GM23338 (cell line): Measurements from ENCODE around the gene DRGX. TPM values are rescaled to one million over a fixed set of nuclear protein-coding genes. Genes with fewer than 3 reads are reported as not detected.

Source experiments
- ATAC-seq: fragments of 200-7000 bp; cut with Tn5 transposase; 3 replicates; pipeline ENCODE4 v1.9.1; 2020
- DNase-seq: peaks from one replicate; pipeline ENCODE4 v3.0.0-alpha.2; 2015; ENCODE audit warnings: low spot score
- H2AFZ ChIP-seq: fragments of 200-600 bp; sonication (generic); 2 replicates; pipeline ENCODE4 v1.8.0; 2016; ENCODE audit warnings: antibody characterized with exemption, mild to moderate bottlenecking, moderate library complexity
- H3F3A ChIP-seq: fragments of 200-600 bp; sonication (generic); replicated peaks from 2 replicates; pipeline ENCODE4 v1.8.0; 2017; ENCODE audit warnings: antibody characterized with exemption, mixed run types, low read depth
- H3K27ac ChIP-seq: fragments of 200-600 bp; sonication (generic); 2 replicates; pipeline ENCODE4 v1.6.1; 2016; ENCODE audit warnings: low read depth
- H3K27me3 ChIP-seq: fragments of 200-600 bp; sonication (generic); 2 replicates; pipeline ENCODE4 v1.8.0; 2016; ENCODE audit warnings: mild to moderate bottlenecking, mixed run types, moderate library complexity; ENCODE audit not compliant: insufficient read depth
- H3K36me3 ChIP-seq: fragments of 200-600 bp; sonication (generic); 2 replicates; pipeline ENCODE4 v1.8.0; 2016; ENCODE audit warnings: mild to moderate bottlenecking; ENCODE audit not compliant: insufficient read depth
- H3K4me1 ChIP-seq: fragments of 200-600 bp; sonication (generic); 2 replicates; pipeline ENCODE4 v1.8.0; 2016; ENCODE audit warnings: mild to moderate bottlenecking, moderate library complexity; ENCODE audit not compliant: insufficient read depth
- H3K4me2 ChIP-seq: fragments of 200-600 bp; sonication (generic); 2 replicates; pipeline ENCODE4 v1.7.1; 2017; ENCODE audit warnings: mixed run types
- H3K4me3 ChIP-seq: fragments of 200-600 bp; sonication (generic); 2 replicates; pipeline ENCODE4 v1.6.1; 2016; ENCODE audit warnings: mixed run types
- H3K79me2 ChIP-seq: fragments of 200-600 bp; sonication (generic); replicated peaks from 2 replicates; pipeline ENCODE4 v1.8.0; 2017; ENCODE audit warnings: mild to moderate bottlenecking; ENCODE audit not compliant: insufficient read depth
- H3K9me2 ChIP-seq: fragments of 200-600 bp; sonication (generic); 2 replicates; pipeline ENCODE4 v1.8.0; 2017; ENCODE audit not compliant: insufficient read depth
- H4K20me1 ChIP-seq: fragments of 200-600 bp; sonication (generic); replicated peaks from 2 replicates; pipeline ENCODE4 v1.8.0; 2017; ENCODE audit warnings: mild to moderate bottlenecking; ENCODE audit not compliant: insufficient read depth
- H3K27ac Mint-ChIP-seq: 2 replicates; pipeline ENCODE4 v1.8.0; 2020; ENCODE audit warnings: inconsistent platforms, mild to moderate bottlenecking, moderate library complexity, mixed read lengths
- H3K27me3 Mint-ChIP-seq: 3 replicates; pipeline ENCODE4 v1.8.0; 2022; ENCODE audit warnings: low read depth, mild to moderate bottlenecking, moderate library complexity, mixed read lengths, inconsistent platforms; ENCODE audit not compliant: insufficient read depth, poor library complexity
- H3K36me3 Mint-ChIP-seq: 3 replicates; pipeline ENCODE4 v1.8.0; 2021; ENCODE audit warnings: low read depth, mild to moderate bottlenecking, inconsistent platforms, moderate library complexity, mixed read lengths
- H3K4me1 Mint-ChIP-seq: 3 replicates; pipeline ENCODE4 v1.8.0; 2020; ENCODE audit warnings: mild to moderate bottlenecking, inconsistent platforms, mixed read lengths
- H3K4me3 Mint-ChIP-seq: 3 replicates; pipeline ENCODE4 v1.8.0; 2021; ENCODE audit warnings: moderate library complexity, mild to moderate bottlenecking, inconsistent platforms, mixed read lengths
- H3K9me3 Mint-ChIP-seq: 3 replicates; pipeline ENCODE4 v1.8.0; 2020; ENCODE audit warnings: moderate library complexity, mild to moderate bottlenecking, inconsistent platforms, mixed read lengths
- CTCF ChIP-seq, 2 experiments: fragments of 200-600 bp in 1 of 2; sonication (generic) in 1 of 2; conservative IDR thresholded peaks; 2 replicates each; pipeline versions ENCODE4 v1.5.1 to v1.6.1; 2016 to 2017; ENCODE audit warnings: antibody characterized with exemption in 2 of 2, low read depth in 2 of 2, mild to moderate bottlenecking in 2 of 2, moderate library complexity in 1 of 2
- ETS1 ChIP-seq: IDR thresholded peaks from 2 replicates; pipeline ENCODE4 v1.6.1; 2016; ENCODE audit warnings: antibody characterized with exemption
- EZH2 ChIP-seq: fragments of 200-600 bp; sonication (generic); IDR thresholded peaks from one replicate; pipeline ENCODE4 v1.8.0; 2017; ENCODE audit warnings: antibody characterized with exemption, mild to moderate bottlenecking, low read depth; ENCODE audit not compliant: unreplicated experiment
- EZH2phosphoT487 ChIP-seq: fragments of 200-600 bp; sonication (generic); IDR thresholded peaks from one replicate; pipeline ENCODE4 v1.8.1; 2018; ENCODE audit warnings: antibody characterized with exemption; ENCODE audit not compliant: unreplicated experiment
- JUNB ChIP-seq: IDR thresholded peaks from one replicate; pipeline ENCODE4 v1.6.1; 2016; ENCODE audit warnings: antibody characterized with exemption; ENCODE audit not compliant: unreplicated experiment
- NANOG ChIP-seq: IDR thresholded peaks from 2 replicates; pipeline ENCODE4 v1.6.1; 2016; ENCODE audit warnings: antibody characterized with exemption, borderline replicate concordance
- POLR2AphosphoS5 ChIP-seq: IDR thresholded peaks from 2 replicates; pipeline ENCODE4 v1.6.1; 2016; ENCODE audit warnings: antibody characterized with exemption, low read depth
- STAT1 ChIP-seq: IDR thresholded peaks from one replicate; pipeline ENCODE4 v1.6.1; 2016; ENCODE audit warnings: antibody characterized with exemption; ENCODE audit not compliant: unreplicated experiment
- ZNF114 ChIP-seq: fragments of 250-450 bp; sonication (Bioruptor Pico); IDR thresholded peaks from 2 replicates; pipeline ENCODE4 v1.5.0; 2020; ENCODE audit warnings: mild to moderate bottlenecking, moderate library complexity
- ZNF462 ChIP-seq: fragments of 250-450 bp; sonication (Bioruptor Pico); IDR thresholded peaks from 2 replicates; pipeline ENCODE4 v1.5.0; 2020; ENCODE audit warnings: mild to moderate bottlenecking, moderate library complexity
- polyA plus RNA-seq: library from polyadenylated mRNA; unstranded; fragments of >200 nt; fragmentation: Nextera tagmentation; extraction: Ambion mirVana; gene quantifications from 2 replicates; pipeline ENCODE4 v1.2.1, GENCODE V29; 2016
- total RNA-seq: library from RNA; depleted of rRNA; stranded (reverse); fragments of >200 nt; shearing (Covaris generic); gene quantifications from 2 replicates; pipeline ENCODE4 v1.2.3, GENCODE V29; 2014

Gene DRGX
- total and polyA plus RNA-seq, 2 experiments from 2014 or later = not detected

GRCh38 chr10:49318755-49319154, 77.1 kb downstream of the DRGX start:
- no peak overlapping the region for H3K4me2 ChIP-seq
- no peak overlapping the region for H3K27ac ChIP-seq
- Mint-ChIP-seq H3K4me3 (no peak overlapping the region), H3K9me3 (no peaks in the 10 kb centered on the region), H3K27ac (no peak overlapping the region), H3K36me3 (no peaks in the 10 kb centered on the region), H3K4me1 (no peaks in the 10 kb centered on the region), H3K27me3 (no peaks in the 10 kb centered on the region)
- no peaks in the 10 kb centered on the region for H3K79me2 ChIP-seq
- TF ChIP-seq ETS1 (no peak), POLR2AphosphoS5 (no peak), ZNF114 (CRISPR knock-in tag) (no peak), EZH2phosphoT487 (no peak), NANOG (no peak), JUNB (no peak), STAT1 (no peak), EZH2 (no peak), ZNF462 (CRISPR knock-in tag) (no peak), CTCF (conservative IDR thresholded peaks at IDR 0.05; ENCODE audit: low read depth in 2 of 2) (no peak)
- ATAC-seq (no peak), DNase-seq (no peak)
- no peak overlapping the region for H3K4me3 ChIP-seq
- 0 out of 2 replicates have a peak, but pooled peaks cover 8% of the 10 kb centered on the region for H3K9me2 ChIP-seq
- no peak overlapping the region for H2AFZ ChIP-seq
- H3K36me3 ChIP-seq = no peaks in the 10 kb centered on the region
- no peaks in the 10 kb centered on the region for H3F3A ChIP-seq
- no peaks in the 10 kb centered on the region for H3K27me3 ChIP-seq
- no peaks in the 10 kb centered on the region for H3K4me1 ChIP-seq
- H4K20me1 ChIP-seq = no peaks in the 10 kb centered on the region
